ENCODE measurements around the gene ITPKC. TPM values are rescaled to one million over a fixed set of nuclear protein-coding genes. Genes with fewer than 3 reads are reported as not detected.

ITPKC gene
- polyA plus RNA-seq, 3 donors = 13.3 to 15.5 (median 13.5) TPM

- no peak for DNase-seq (ENCODE audit: low read depth in 3 of 3, low spot score in 2 of 3)
Observed at GRCh38 chr19:40786060-40787037, 69.4 kb downstream of the ITPKC start.

Other genes starting within 250 kb of the ITPKC start
- gene SHKBP1, start 140.2 kb upstream of the ITPKC start, polyA plus RNA-seq (ENCODE audit: insufficient read length in 3 of 3) = 10 to 100 TPM; 31.2 to 43.4 (median 40.5) TPM
- 100 to 1,000 TPM; 146 to 189 (median 159) TPM for gene LTBP4, start 115.7 kb upstream of the ITPKC start, polyA plus RNA-seq (ENCODE audit: insufficient read length in 3 of 3)
- 1 to 10 TPM; 8.0 to 9.5 (median 8.6) TPM for gene NUMBL, start 26.5 kb upstream of the ITPKC start, polyA plus RNA-seq (ENCODE audit: insufficient read length in 3 of 3)
- 10 to 100 TPM; 30.3 to 32.6 (median 30.9) TPM for gene COQ8B, start 226 bp upstream of the ITPKC start, polyA plus RNA-seq (ENCODE audit: insufficient read length in 3 of 3)
- 10 to 100 TPM; 13.6 to 14.0 (median 13.6) TPM for gene ACTMAP, start 33.4 kb downstream of the ITPKC start, polyA plus RNA-seq (ENCODE audit: insufficient read length in 3 of 3)
- 100 to 1,000 TPM in 2 of 3 donors, 10 to 100 TPM in 1; 95.6 to 114 (median 103) TPM for gene SNRPA, start 34.1 kb downstream of the ITPKC start, polyA plus RNA-seq (ENCODE audit: insufficient read length in 3 of 3)
- 1 to 10 TPM in 1 of 3 donors, under 1 TPM in 2; 0.31 to 1.6 (median 0.69) TPM for gene MIA, start 58.4 kb downstream of the ITPKC start, polyA plus RNA-seq (ENCODE audit: insufficient read length in 3 of 3)
- gene RAB4B, start 61.1 kb downstream of the ITPKC start, polyA plus RNA-seq (ENCODE audit: insufficient read length in 3 of 3) = 1 to 10 TPM; 7.5 to 9.0 (median 8.8) TPM
- 10 to 100 TPM; 61.8 to 66.8 (median 63.3) TPM for gene EGLN2, start 82.1 kb downstream of the ITPKC start, polyA plus RNA-seq (ENCODE audit: insufficient read length in 3 of 3)
- under 1 TPM in 1 of 3 donors, not detected in 2; 0.14 TPM for gene CYP2A6, start 133.3 kb downstream of the ITPKC start, polyA plus RNA-seq (ENCODE audit: insufficient read length in 3 of 3)
- gene CYP2A7, start 165.1 kb downstream of the ITPKC start, polyA plus RNA-seq (ENCODE audit: insufficient read length in 3 of 3) = under 1 TPM in 1 of 3 donors, not detected in 2; 0.19 TPM